H4 (cell line): ENCODE measurements around the gene KLHL3. TPM values are rescaled to one million over a fixed set of nuclear protein-coding genes. Genes with fewer than 3 reads are reported as not detected.
A peak's percentile ranks its signal among the peaks of the same experiment; 100 is the strongest.

Source experiments
- DNase-seq: peaks from one replicate; pipeline ENCODE4 v3.0.0-alpha.2; 2015; ENCODE audit warnings: low spot score
- total RNA-seq: library from RNA; depleted of rRNA; stranded (reverse); fragments of >200 nt; shearing (Covaris generic); gene quantifications from 2 replicates; pipeline ENCODE4 v1.2.3, GENCODE V29; 2014

The KLHL3 gene
- total RNA-seq, 1 experiment from 2014 or later, result 0.37 TPM

GRCh38 chr5:137743031-137743640, 7.2 kb upstream of the KLHL3 start:
- peak; percentile 78 for DNase-seq

- DNase-seq, result no peak
Observed at GRCh38 chr5:137741718-137742117, 5.8 kb upstream of the KLHL3 start.

GRCh38 chr5:137739737-137740136, 3.8 kb upstream of the KLHL3 start:
- DNase-seq, result no peak

GRCh38 chr5:137738947-137739346, 3.1 kb upstream of the KLHL3 start:
- DNase-seq, result no peak

GRCh38 chr5:137737349-137738131, 1.7 kb upstream of the KLHL3 start:
- no peak for DNase-seq

GRCh38 chr5:137736496-137736895, 607 bp upstream of the KLHL3 start:
- DNase-seq, result no peak

- DNase-seq, result no peak
Observed at GRCh38 chr5:137734962-137735554, 831 bp downstream of the KLHL3 start.

GRCh38 chr5:137734331-137734730, 1.6 kb downstream of the KLHL3 start:
- DNase-seq, result no peak

GRCh38 chr5:137733922-137734321, 2.0 kb downstream of the KLHL3 start:
- no peak for DNase-seq

- DNase-seq, result no peak
Observed at GRCh38 chr5:137733006-137733405, 2.9 kb downstream of the KLHL3 start.

- no peak for DNase-seq
Observed at GRCh38 chr5:137731176-137731575, 4.7 kb downstream of the KLHL3 start.

- DNase-seq, result no peak
Observed at GRCh38 chr5:137730336-137730735, 5.6 kb downstream of the KLHL3 start.

- no peak for DNase-seq
Observed at GRCh38 chr5:137728048-137728447, 7.8 kb downstream of the KLHL3 start.

GRCh38 chr5:137727623-137728022, 8.3 kb downstream of the KLHL3 start:
- DNase-seq, result no peak

- no peak for DNase-seq
Observed at GRCh38 chr5:137724251-137724650, 11.6 kb downstream of the KLHL3 start.

- DNase-seq, result no peak
Observed at GRCh38 chr5:137718611-137719010, 17.3 kb downstream of the KLHL3 start.

- no peak for DNase-seq
Observed at GRCh38 chr5:137716337-137716736, 19.6 kb downstream of the KLHL3 start.

GRCh38 chr5:137715456-137715855, 20.4 kb downstream of the KLHL3 start:
- DNase-seq, result no peak

- no peak for DNase-seq
Observed at GRCh38 chr5:137714946-137715345, 20.9 kb downstream of the KLHL3 start.

- DNase-seq, result no peak
Observed at GRCh38 chr5:137714494-137714893, 21.4 kb downstream of the KLHL3 start.

GRCh38 chr5:137712139-137712667, 23.7 kb downstream of the KLHL3 start:
- DNase-seq, result no peak

- DNase-seq, result no peak
Observed at GRCh38 chr5:137710086-137710485, 25.8 kb downstream of the KLHL3 start.
